K562 (cell line): ENCODE results near the gene TMEM39B. TPM values are rescaled to one million over a fixed set of nuclear protein-coding genes. Genes with fewer than 3 reads are reported as not detected.

Source experiments
- ATAC-seq: fragments of 200-7000 bp; cut with Tn5 transposase; 3 replicates; pipeline ENCODE4 v1.9.1; 2020; ENCODE audit warnings: moderate library complexity
- BruUV-seq: library from RNA; stranded (reverse); fragments of 400-500 nt; replicated peaks from 2 replicates; lab custom pipeline; 2021; lab: Mats Ljungman, UMichigan
- CTCF ChIA-PET: fragments of 300-600 bp; formaldehyde crosslinking; extraction: SDS; loops from one replicate; lab custom pipeline; 2021; ENCODE audit warnings: low intra/inter-chr PET ratio; lab: Yijun Ruan, JAX
- POLR2A ChIA-PET: fragments of 300-600, 350-650 bp; sonication (Branson Sonifier 250); formaldehyde crosslinking; extraction: SDS; loops from one replicate; lab custom pipeline; 2021; ENCODE audit warnings: antibody characterized with exemption, inconsistent platforms; lab: Yijun Ruan, JAX
- DNase-seq, 4 experiments: peaks; one replicate each; pipeline versions ENCODE4 v3.0.0 to v3.0.0-alpha.2; 2011 to 2018; ENCODE audit warnings: low spot score in 3 of 4, mixed read lengths in 3 of 4; ENCODE audit errors: extremely low read depth in 1 of 4
- FAIRE-seq: peaks from 2 replicates; lab custom pipeline; 2011; peaks lifted over from hg19 to GRCh38; lab: Jason Lieb, UNC
- H2AFZ ChIP-seq: 2 replicates; pipeline ENCODE4 v1.6.0; 2011; ENCODE audit warnings: low read depth, low read length, control low read depth, inconsistent platforms
- H3K27ac ChIP-seq: fragments of 200-600 bp; 3 replicates; pipeline ENCODE4 v1.8.0; 2011; ENCODE audit warnings: low read depth, mild to moderate bottlenecking, control low read depth, inconsistent platforms, low read length, moderate library complexity, mixed read lengths; ENCODE audit errors: extremely low read depth
- H3K27me3 ChIP-seq, 2 experiments: fragments of 300-600 bp in 1 of 2; 2 replicates in 1 of 2; 3 replicates in 1 of 2; pipeline versions ENCODE4 v1.6.0 to v1.8.0; 2011; ENCODE audit warnings: inconsistent platforms in 2 of 2, low read length in 2 of 2, mild to moderate bottlenecking in 1 of 2, mixed read lengths in 1 of 2, moderate library complexity in 1 of 2; ENCODE audit not compliant: control insufficient read depth in 2 of 2, insufficient read depth in 2 of 2
- H3K36me3 ChIP-seq: fragments of 300-600 bp; 3 replicates; pipeline ENCODE4 v1.8.0; 2011; ENCODE audit warnings: mild to moderate bottlenecking, low read length, inconsistent platforms; ENCODE audit not compliant: control insufficient read depth, insufficient read depth
- H3K4me1 ChIP-seq, 2 experiments: fragments of 200-600 bp in 1 of 2; replicated peaks in 1 of 2; 2 replicates in 1 of 2; 3 replicates in 1 of 2; pipeline versions ENCODE4 v1.5.1 to v1.8.0; 2011; ENCODE audit warnings: inconsistent platforms in 2 of 2, low read length in 2 of 2, mild to moderate bottlenecking in 1 of 2, mixed read lengths in 1 of 2, moderate library complexity in 1 of 2; ENCODE audit not compliant: control insufficient read depth in 2 of 2, insufficient read depth in 2 of 2
- H3K4me2 ChIP-seq: 2 replicates; pipeline ENCODE4 v1.6.1; 2011; ENCODE audit warnings: low read length, control low read depth, inconsistent platforms, mixed read lengths; ENCODE audit not compliant: insufficient read depth
- H3K4me3 ChIP-seq: fragments of 200-600 bp; sonication (generic), shearing (Covaris generic); 2 replicates; pipeline ENCODE4 v1.5.1; 2016; ENCODE audit warnings: control low read depth, inconsistent platforms
- H3K79me2 ChIP-seq: fragments of 200-600 bp; 3 replicates; pipeline ENCODE4 v1.8.0; 2011; ENCODE audit warnings: low read length, inconsistent platforms; ENCODE audit not compliant: control insufficient read depth, insufficient read depth
- H3K9ac ChIP-seq, 2 experiments: 2 replicates each; pipeline versions ENCODE4 v1.6.0 to v1.6.1; 2011; ENCODE audit warnings: low read depth in 2 of 2, low read length in 2 of 2, control low read depth in 1 of 2, inconsistent platforms in 1 of 2, mild to moderate bottlenecking in 1 of 2, mixed read lengths in 1 of 2; ENCODE audit not compliant: insufficient read depth in 1 of 2
- H3K9me1 ChIP-seq: one replicate; pipeline ENCODE4 v1.6.0; 2011; ENCODE audit warnings: inconsistent platforms, mild to moderate bottlenecking, low read length, moderate library complexity; ENCODE audit not compliant: control insufficient read depth, insufficient read depth
- H3K9me3 ChIP-seq: replicated peaks from 2 replicates; pipeline ENCODE4 v1.5.1; 2011; ENCODE audit warnings: low read depth, low read length, inconsistent platforms; ENCODE audit not compliant: control insufficient read depth, insufficient read depth
- H4K20me1 ChIP-seq: replicated peaks from 2 replicates; pipeline ENCODE4 v1.6.1; 2011; ENCODE audit warnings: low read length, inconsistent platforms, mixed read lengths; ENCODE audit not compliant: control insufficient read depth, insufficient read depth
- CEBPB ChIP-seq: fragments of 450-650 bp; IDR thresholded peaks from 2 replicates; pipeline ENCODE4 v1.6.1; 2016; ENCODE audit warnings: missing genetic modification characterization, missing compliant biosample characterization
- LCOR ChIP-seq: sonication (generic); formaldehyde crosslinking; IDR thresholded peaks from 2 replicates; pipeline ENCODE4 v1.8.0; 2022; ENCODE audit warnings: mild to moderate bottlenecking, missing genetic modification reagents
- OTX1 ChIP-seq: fragments of 450-650 bp; formaldehyde crosslinking; IDR thresholded peaks from 2 replicates; pipeline ENCODE4 v1.4.0; 2022; ENCODE audit warnings: mild to moderate bottlenecking
- POLR3A ChIP-seq: IDR thresholded peaks from 2 replicates; pipeline ENCODE4 v1.6.1; 2011; ENCODE audit warnings: borderline replicate concordance, mild to moderate bottlenecking, moderate library complexity; ENCODE audit not compliant: insufficient read length, insufficient read depth; ENCODE audit errors: extremely low read depth
- RBFOX2 ChIP-seq: fragments of 200-400 bp; formaldehyde crosslinking; IDR thresholded peaks from 2 replicates; pipeline ENCODE4 v1.6.1; 2017; ENCODE audit warnings: low read depth, mild to moderate bottlenecking, low read length, moderate library complexity
- SIX5 ChIP-seq, 2 experiments: IDR thresholded peaks; 2 replicates each; pipeline ENCODE4 v1.6.1; 2011; ENCODE audit warnings: low read length in 2 of 2, borderline replicate concordance in 1 of 2, low read depth in 1 of 2, mild to moderate bottlenecking in 1 of 2, moderate library complexity in 1 of 2; ENCODE audit not compliant: insufficient read depth in 1 of 2
- ZNF551 ChIP-seq: fragments of 250-450 bp; sonication (Bioruptor Pico); IDR thresholded peaks from 2 replicates; pipeline ENCODE4 v1.5.0; 2021; ENCODE audit warnings: mild to moderate bottlenecking, moderate library complexity
- WGBS: fragments of 100-300 bp; shearing (Covaris generic); methylation state at CpG from one replicate; pipeline ENCODE4 v1.1.6; 2016; ENCODE audit warnings: low coverage, mixed read lengths; ENCODE audit not compliant: insufficient coverage; ENCODE audit errors: missing lambda C conversion rate; 5-methylcytosine and 5-hydroxymethylcytosine counted together
- in situ Hi-C: fragments of 300-500 bp; cut with MboI; formaldehyde crosslinking; loops from 4 replicates; pipeline ENCODE4 v1.15.0; 2018; ENCODE audit warnings: inconsistent platforms, mixed read lengths
- intact Hi-C: fragments of 100-400 bp; cut with micrococcal nuclease; formaldehyde crosslinking; loops from 2 replicates; pipeline ENCODE4 v1.14.2; 2022
- polyA plus RNA-seq, 8 experiments: library from polyadenylated mRNA; depleted of rRNA in 4 of 8; stranded (reverse) in 5 of 8; unstranded in 3 of 8; fragments of >200 nt; fragmentation: Nextera tagmentation in 2 of 8; fragmentation: Illumina TruSeq in 1 of 8; extraction: Ambion mirVana in 2 of 8; extraction: Trizol in 1 of 8; gene quantifications; 2 replicates each; pipeline versions ENCODE4 v1.2.1 to v1.2.3, GENCODE V29; 2011 to 2014; ENCODE audit warnings: inconsistent platforms in 1 of 8, missing spikeins in 1 of 8
- total RNA-seq, 7 experiments: library from RNA; depleted of rRNA in 6 of 7; stranded (reverse); fragments of >200 nt in 6 of 7; fragmentation: Illumina TruSeq in 2 of 7; extraction: Trizol in 2 of 7; gene quantifications; 2 replicates each; pipeline versions ENCODE4 v1.2.1 to v1.2.3, GENCODE V29; 2011 to 2021; ENCODE audit warnings: low replicate concordance in 1 of 7
- TF ChIP-seq, protein P1 (sequence below): fragments of 250-450 bp; sonication (Bioruptor Pico); IDR thresholded peaks from 2 replicates; pipeline ENCODE4 v1.5.0; 2020; ENCODE audit warnings: mild to moderate bottlenecking

TMEM39B gene
- total and polyA plus RNA-seq, 9 of the 15 experiments (the other 6 are each of a cell fraction or from before 2014, with no cell fraction given) = 0.92 to 28.5 (median 9.7) TPM

DNA sequence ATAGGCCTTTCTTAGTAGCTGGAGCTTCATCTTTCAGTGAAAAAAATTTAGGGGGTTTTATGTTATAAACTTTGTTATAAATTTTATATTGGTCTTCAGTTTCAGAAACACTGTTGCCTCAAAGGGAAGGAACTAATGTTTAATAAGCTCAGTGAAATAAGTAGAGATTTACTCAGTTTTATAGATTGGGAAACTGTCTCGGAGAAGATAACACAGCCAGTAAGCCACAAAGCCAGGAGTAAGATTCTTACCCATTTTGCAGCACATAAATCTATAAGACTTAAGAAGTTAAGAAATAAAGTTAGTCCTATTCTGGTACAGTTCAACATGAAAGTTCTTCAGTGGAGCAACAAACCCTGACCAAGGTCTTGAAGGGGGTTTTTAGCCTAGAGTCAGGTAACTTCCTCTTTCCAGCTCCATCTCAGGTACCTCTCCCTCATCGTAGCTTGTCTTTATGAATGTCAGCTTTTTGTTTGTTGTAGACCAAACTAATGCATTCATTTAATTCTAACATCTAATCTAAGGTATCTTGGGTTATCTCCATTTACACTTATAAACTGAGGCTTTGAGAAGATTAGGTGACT lies 38.4 kb downstream of the TMEM39B start:
- Histone ChIP-seq H3K9ac (no peak overlapping the region), H3K79me2 (peaks cover 85% of the 10 kb centered on the region), H3K9me3 (no peaks in the 10 kb centered on the region), H3K36me3 (peaks cover 42% of the 10 kb centered on the region), H3K27ac (no peak overlapping the region), H4K20me1 (peaks cover 26% of the 10 kb centered on the region), H3K27me3 (no peaks in the 10 kb centered on the region), H3K4me3 (no peak overlapping the region), H3K9me1 (peaks cover 4% of the 10 kb centered on the region), H2AFZ (no peak overlapping the region), H3K4me1 (peaks cover 20 to 39% of the 10 kb centered on the region in 2 experiments; a peak in 4 of 5 replicates), H3K4me2 (no peak overlapping the region)
- BruUV-seq = no TSS peak
- POLR2A ChIA-PET = interaction anchor here (0.6 to 12.7 kb wide), 11 partner anchors 14 to 95 kb away, joined by 3 to 209 read pairs (median 3); partner anchors contain the start of gene IQCC
- FAIRE-seq (no peak), DNase-seq (peak in 1 of 4 experiments; percentile 7), ATAC-seq (no peak)
- intact Hi-C loops = no loop called here
- WGBS = 74% methylated on average over 2 of the region's 2 CpGs
- in situ Hi-C loops = no loop called here
- CTCF ChIA-PET = interaction anchor here (0.6 kb wide), 1 partner anchor 138 kb away, joined by 3 read pairs; no protein-coding TSS in a partner anchor
- TF ChIP-seq SIX5 (IDR thresholded peaks at IDR 0.05; ENCODE audit: borderline replicate concordance in 1 of 2, insufficient read depth in 1 of 2, low read depth in 1 of 2, low read length in 2 of 2) = no peak
- TF ChIP-seq CEBPB (tag) = 0 out of 2 replicates have a peak, but pooled peaks have one; percentile 9
- TF ChIP-seq, protein P1, sequence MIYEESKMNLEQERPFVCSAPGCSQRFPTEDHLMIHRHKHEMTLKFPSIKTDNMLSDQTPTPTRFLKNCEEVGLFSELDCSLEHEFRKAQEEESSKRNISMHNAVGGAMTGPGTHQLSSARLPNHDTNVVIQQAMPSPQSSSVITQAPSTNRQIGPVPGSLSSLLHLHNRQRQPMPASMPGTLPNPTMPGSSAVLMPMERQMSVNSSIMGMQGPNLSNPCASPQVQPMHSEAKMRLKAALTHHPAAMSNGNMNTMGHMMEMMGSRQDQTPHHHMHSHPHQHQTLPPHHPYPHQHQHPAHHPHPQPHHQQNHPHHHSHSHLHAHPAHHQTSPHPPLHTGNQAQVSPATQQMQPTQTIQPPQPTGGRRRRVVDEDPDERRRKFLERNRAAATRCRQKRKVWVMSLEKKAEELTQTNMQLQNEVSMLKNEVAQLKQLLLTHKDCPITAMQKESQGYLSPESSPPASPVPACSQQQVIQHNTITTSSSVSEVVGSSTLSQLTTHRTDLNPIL = 0 out of 2 replicates have a peak, but pooled peaks have one; percentile 40
- 0 out of 2 replicates have a peak, but pooled peaks have one; percentile 53 for TF ChIP-seq ZNF551 (CRISPR knock-in tag)
- TF ChIP-seq LCOR = 0 out of 2 replicates have a peak, but pooled peaks have one; percentile 30
- TF ChIP-seq RBFOX2 = 0 out of 2 replicates have a peak, but pooled peaks have one; percentile 27
- no peak for TF ChIP-seq POLR3A
- no peak for TF ChIP-seq OTX1
